IMR-90 (cell line): Measurements from ENCODE around the gene PRKCH.

Experiments
- CEBPB ChIP-seq: IDR thresholded peaks from 2 replicates; pipeline ENCODE4 v1.6.1; 2012; ENCODE audit warnings: low read depth, low read length, improper control_type of control experiment
- FOS ChIP-seq: fragments of 150-350 bp; IDR thresholded peaks from 2 replicates; pipeline ENCODE4 v1.6.1; 2016; ENCODE audit warnings: low read depth, low read length
- MAFK ChIP-seq: IDR thresholded peaks from 2 replicates; pipeline ENCODE4 v1.6.1; 2012; ENCODE audit warnings: low read depth, low read length, improper control_type of control experiment
- MAZ ChIP-seq: IDR thresholded peaks from 2 replicates; pipeline ENCODE4 v1.6.1; 2012; ENCODE audit warnings: low read depth, mild to moderate bottlenecking, low read length, improper control_type of control experiment, moderate library complexity, borderline replicate concordance
- MXI1 ChIP-seq: IDR thresholded peaks from 2 replicates; pipeline ENCODE4 v1.6.1; 2012; ENCODE audit warnings: low read depth, mild to moderate bottlenecking, low read length, moderate library complexity, borderline replicate concordance
- NFE2L2 ChIP-seq: fragments of 150-350 bp; IDR thresholded peaks from 2 replicates; pipeline ENCODE4 v1.6.1; 2016; ENCODE audit warnings: low read depth, mild to moderate bottlenecking, low read length
- POLR2A ChIP-seq: IDR thresholded peaks from 2 replicates; pipeline ENCODE4 v1.6.1; 2012; ENCODE audit warnings: mild to moderate bottlenecking, low read depth, low read length
- RAD21 ChIP-seq: IDR thresholded peaks from 2 replicates; pipeline ENCODE4 v1.6.1; 2012; ENCODE audit warnings: low read length, improper control_type of control experiment
- RCOR1 ChIP-seq: IDR thresholded peaks from 2 replicates; pipeline ENCODE4 v1.6.1; 2012; ENCODE audit warnings: mild to moderate bottlenecking, low read length, improper control_type of control experiment; ENCODE audit not compliant: insufficient replicate concordance
- RFX5 ChIP-seq: IDR thresholded peaks from 2 replicates; pipeline ENCODE4 v1.8.0; 2012; ENCODE audit warnings: low read depth, mild to moderate bottlenecking, low read length, moderate library complexity
- SMC3 ChIP-seq: fragments of 150-350 bp; IDR thresholded peaks from 2 replicates; pipeline ENCODE4 v1.6.1; 2016; ENCODE audit warnings: low read depth, mild to moderate bottlenecking, antibody characterized with exemption, low read length, moderate library complexity
- TF ChIP-seq, protein P1 (sequence below): fragments of 150-350 bp; IDR thresholded peaks from 2 replicates; pipeline ENCODE4 v1.6.1; 2016; ENCODE audit warnings: low read depth, mild to moderate bottlenecking, low read length, moderate library complexity, borderline replicate concordance
- TF ChIP-seq, protein P2 (sequence below): conservative IDR thresholded peaks from 2 replicates; pipeline ENCODE4 v1.5.1; 2012; ENCODE audit warnings: mild to moderate bottlenecking, low read depth, low read length, improper control_type of control experiment
- TF ChIP-seq, protein P3 (sequence below): fragments of 150-350 bp; IDR thresholded peaks from 2 replicates; pipeline ENCODE4 v1.6.1; 2017; ENCODE audit warnings: mild to moderate bottlenecking, antibody characterized with exemption, low read length, low read depth

DNA sequence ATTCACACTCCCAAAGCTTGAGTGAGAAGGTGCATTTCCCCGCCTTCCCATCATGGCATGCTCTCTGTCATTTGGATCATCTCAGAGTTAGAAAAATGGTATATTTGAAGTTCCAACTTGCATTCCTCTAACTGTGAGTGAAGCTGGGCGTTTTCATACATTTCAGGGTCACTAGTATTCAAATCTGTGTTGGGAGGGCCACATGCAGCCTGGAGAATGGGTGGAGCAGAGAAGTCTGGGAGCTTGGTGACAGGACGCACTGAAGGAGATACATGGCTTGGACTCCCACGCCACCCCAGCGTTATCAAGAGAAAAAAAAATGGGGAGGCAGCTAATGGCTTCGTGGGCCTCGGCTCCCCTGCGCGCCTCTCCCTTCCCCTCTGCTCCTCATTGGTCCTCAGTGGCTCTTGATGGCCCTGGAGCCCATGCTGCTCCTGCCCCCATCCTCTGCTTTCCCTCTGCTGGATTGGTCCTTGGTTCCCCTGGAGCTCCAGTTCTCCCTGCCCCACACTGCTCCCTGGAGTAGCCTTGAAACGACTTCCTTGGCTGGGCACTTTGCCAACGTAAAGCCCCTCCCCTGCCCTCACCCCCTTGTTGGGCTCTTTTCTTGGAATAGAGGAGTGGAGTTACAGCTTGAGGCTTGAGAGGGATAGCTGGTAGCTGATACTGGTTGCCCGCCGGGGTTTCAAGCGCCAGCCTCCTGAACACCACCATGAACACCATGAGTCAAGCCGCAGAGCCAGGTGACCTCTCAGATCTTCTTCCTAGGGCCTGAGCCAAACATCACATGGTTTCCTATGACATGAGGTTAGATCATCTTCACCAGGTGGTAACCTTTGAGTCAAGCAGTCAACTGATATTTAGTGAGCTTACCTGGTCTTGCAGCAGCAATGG lies 139.6 kb downstream of the PRKCH start:
- TF ChIP-seq, protein P1, sequence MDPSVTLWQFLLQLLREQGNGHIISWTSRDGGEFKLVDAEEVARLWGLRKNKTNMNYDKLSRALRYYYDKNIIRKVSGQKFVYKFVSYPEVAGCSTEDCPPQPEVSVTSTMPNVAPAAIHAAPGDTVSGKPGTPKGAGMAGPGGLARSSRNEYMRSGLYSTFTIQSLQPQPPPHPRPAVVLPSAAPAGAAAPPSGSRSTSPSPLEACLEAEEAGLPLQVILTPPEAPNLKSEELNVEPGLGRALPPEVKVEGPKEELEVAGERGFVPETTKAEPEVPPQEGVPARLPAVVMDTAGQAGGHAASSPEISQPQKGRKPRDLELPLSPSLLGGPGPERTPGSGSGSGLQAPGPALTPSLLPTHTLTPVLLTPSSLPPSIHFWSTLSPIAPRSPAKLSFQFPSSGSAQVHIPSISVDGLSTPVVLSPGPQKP = no peak
- no peak for TF ChIP-seq MAZ
- TF ChIP-seq, protein P2, sequence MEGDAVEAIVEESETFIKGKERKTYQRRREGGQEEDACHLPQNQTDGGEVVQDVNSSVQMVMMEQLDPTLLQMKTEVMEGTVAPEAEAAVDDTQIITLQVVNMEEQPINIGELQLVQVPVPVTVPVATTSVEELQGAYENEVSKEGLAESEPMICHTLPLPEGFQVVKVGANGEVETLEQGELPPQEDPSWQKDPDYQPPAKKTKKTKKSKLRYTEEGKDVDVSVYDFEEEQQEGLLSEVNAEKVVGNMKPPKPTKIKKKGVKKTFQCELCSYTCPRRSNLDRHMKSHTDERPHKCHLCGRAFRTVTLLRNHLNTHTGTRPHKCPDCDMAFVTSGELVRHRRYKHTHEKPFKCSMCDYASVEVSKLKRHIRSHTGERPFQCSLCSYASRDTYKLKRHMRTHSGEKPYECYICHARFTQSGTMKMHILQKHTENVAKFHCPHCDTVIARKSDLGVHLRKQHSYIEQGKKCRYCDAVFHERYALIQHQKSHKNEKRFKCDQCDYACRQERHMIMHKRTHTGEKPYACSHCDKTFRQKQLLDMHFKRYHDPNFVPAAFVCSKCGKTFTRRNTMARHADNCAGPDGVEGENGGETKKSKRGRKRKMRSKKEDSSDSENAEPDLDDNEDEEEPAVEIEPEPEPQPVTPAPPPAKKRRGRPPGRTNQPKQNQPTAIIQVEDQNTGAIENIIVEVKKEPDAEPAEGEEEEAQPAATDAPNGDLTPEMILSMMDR = no peak
- TF ChIP-seq POLR2A = no peak
- no peak for TF ChIP-seq FOS
- no peak for TF ChIP-seq SMC3
- TF ChIP-seq RCOR1 = no peak
- TF ChIP-seq MAFK = no peak
- no peak for TF ChIP-seq MXI1
- no peak for TF ChIP-seq NFE2L2
- no peak for TF ChIP-seq CEBPB
- no peak for TF ChIP-seq RFX5
- TF ChIP-seq RAD21 = no peak
- TF ChIP-seq, protein P3, sequence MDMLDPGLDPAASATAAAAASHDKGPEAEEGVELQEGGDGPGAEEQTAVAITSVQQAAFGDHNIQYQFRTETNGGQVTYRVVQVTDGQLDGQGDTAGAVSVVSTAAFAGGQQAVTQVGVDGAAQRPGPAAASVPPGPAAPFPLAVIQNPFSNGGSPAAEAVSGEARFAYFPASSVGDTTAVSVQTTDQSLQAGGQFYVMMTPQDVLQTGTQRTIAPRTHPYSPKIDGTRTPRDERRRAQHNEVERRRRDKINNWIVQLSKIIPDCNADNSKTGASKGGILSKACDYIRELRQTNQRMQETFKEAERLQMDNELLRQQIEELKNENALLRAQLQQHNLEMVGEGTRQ = no peak
